DMS53 treated with DMSO at 0.1 percent for 48 hours (cell line): ENCODE results near the gene ATG2B.

Experiments
- DNase-seq: peaks from one replicate; lab custom pipeline; 2025; ENCODE audit not compliant: unreplicated experiment; lab: John Stamatoyannopoulos, UW

The ATG2B gene

GRCh38 chr14:96231526-96232130 is 131.5 kb downstream of the ATG2B start:
- DNase-seq = no peak

DNA sequence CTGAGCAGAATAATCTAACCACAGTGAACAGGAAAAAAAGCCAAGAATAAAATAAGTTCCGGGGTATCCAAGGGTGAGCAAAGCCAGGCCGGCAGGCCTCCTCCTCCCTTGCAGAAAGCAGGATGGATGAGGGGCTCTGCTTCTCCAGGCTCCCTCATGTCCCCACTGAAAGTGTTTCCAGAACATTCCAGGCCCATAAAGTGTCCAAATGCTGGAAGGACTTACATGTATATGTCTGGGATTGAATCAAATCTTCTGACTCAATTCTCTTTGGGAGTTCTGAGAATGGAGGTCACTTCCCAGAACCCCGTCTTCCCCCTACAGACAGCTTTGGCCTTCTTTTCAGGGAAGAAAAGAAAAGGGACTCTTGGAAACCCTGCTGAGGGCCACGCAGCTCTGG is 132.1 kb downstream of the ATG2B start:
- no peak for DNase-seq

DNA sequence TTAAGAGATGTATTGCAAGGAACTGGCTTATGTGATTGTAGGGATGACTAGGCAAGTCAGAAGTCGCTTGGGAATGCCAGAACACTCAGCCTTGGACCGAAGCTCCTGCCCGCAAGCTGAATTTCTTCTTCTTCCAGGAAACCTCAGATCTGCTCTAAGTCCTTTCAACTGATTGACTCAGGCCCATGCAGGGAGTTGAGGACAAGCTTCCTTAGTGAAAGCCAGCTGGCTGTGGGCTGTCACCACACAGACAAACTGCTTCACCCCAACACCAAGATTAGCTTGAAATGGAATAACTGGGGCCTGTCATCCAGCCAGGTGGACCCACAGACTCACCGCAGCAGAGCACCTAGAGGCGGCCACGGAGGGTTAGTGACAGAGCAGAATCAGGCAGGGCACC is 133.8 kb downstream of the ATG2B start:
- no peak for DNase-seq
